ENCODE data around the gene SYT1. TPM values are rescaled to one million over a fixed set of nuclear protein-coding genes. Genes with fewer than 3 reads are reported as not detected.

The SYT1 gene
- total and polyA plus RNA-seq, 2 experiments from 2014 or later, result 48.7 to 51.7 TPM

GRCh38 chr12:78914859-78915331 lies 50.3 kb downstream of the SYT1 start:
- no peaks in the 10 kb centered on the region for H3K9me3 Mint-ChIP-seq
- Histone ChIP-seq H3K79me2 (replicated peaks; ENCODE audit: insufficient read depth) (peaks cover 35% of the 10 kb centered on the region), H3K27ac (ENCODE audit: low read depth) (0 out of 2 replicates have a peak overlapping the region, but pooled peaks have one; percentile 21), H3K4me2 (peak overlapping the region; percentile 41), H3K4me1 (ENCODE audit: insufficient read depth) (peaks cover 40% of the 10 kb centered on the region), H2AFZ (no peak overlapping the region), H3K4me3 (no peak overlapping the region), H3K36me3 (ENCODE audit: insufficient read depth) (no peaks in the 10 kb centered on the region), H3K9me2 (ENCODE audit: insufficient read depth) (no peaks in the 10 kb centered on the region), H4K20me1 (replicated peaks; ENCODE audit: insufficient read depth) (no peaks in the 10 kb centered on the region; the same call in 1 of the 2 replicates), H3F3A (replicated peaks; ENCODE audit: low read depth) (no peaks in the 10 kb centered on the region), H3K27me3 (ENCODE audit: insufficient read depth) (no peaks in the 10 kb centered on the region)
- ATAC-seq (peak; percentile 83), DNase-seq (ENCODE audit: low spot score) (peak; percentile 89)
- no peaks in the 10 kb centered on the region for H3K36me3 Mint-ChIP-seq (ENCODE audit: low read depth)
- TF ChIP-seq STAT1 (IDR thresholded peaks at IDR 0.05; ENCODE audit: unreplicated experiment) (no peak), CREB1 (CRISPR knock-in tag; IDR thresholded peaks at IDR 0.05; ENCODE audit: low read depth) (peak; percentile 58; the same call in 1 of the 2 replicates), NANOG (IDR thresholded peaks at IDR 0.05; ENCODE audit: borderline replicate concordance) (peak; percentile 74; the same call in 1 of the 2 replicates)
- H3K27ac Mint-ChIP-seq, result peak overlapping the region; percentile 92
- peak overlapping the region; percentile 50; the same call in 2 of the 3 replicates for H3K4me3 Mint-ChIP-seq
- H3K4me1 Mint-ChIP-seq, result peaks cover 35% of the 10 kb centered on the region
- no peaks in the 10 kb centered on the region for H3K27me3 Mint-ChIP-seq (ENCODE audit: insufficient read depth, low read depth, poor library complexity)

GRCh38 chr12:78916845-78917480 lies 52.4 kb downstream of the SYT1 start:
- Histone ChIP-seq H3K4me1 (ENCODE audit: insufficient read depth) (peaks cover 40% of the 10 kb centered on the region), H3K36me3 (ENCODE audit: insufficient read depth) (no peaks in the 10 kb centered on the region), H3K27ac (ENCODE audit: low read depth) (no peak overlapping the region), H3F3A (replicated peaks; ENCODE audit: low read depth) (no peaks in the 10 kb centered on the region), H2AFZ (no peak overlapping the region), H4K20me1 (replicated peaks; ENCODE audit: insufficient read depth) (no peaks in the 10 kb centered on the region; the same call in 1 of the 2 replicates), H3K27me3 (ENCODE audit: insufficient read depth) (no peaks in the 10 kb centered on the region), H3K4me3 (no peak overlapping the region), H3K4me2 (no peak overlapping the region), H3K79me2 (replicated peaks; ENCODE audit: insufficient read depth) (peaks cover 22% of the 10 kb centered on the region; the same call in 1 of the 2 replicates), H3K9me2 (ENCODE audit: insufficient read depth) (no peaks in the 10 kb centered on the region)
- Mint-ChIP-seq H3K4me1 (peaks cover 39% of the 10 kb centered on the region), H3K9me3 (no peaks in the 10 kb centered on the region), H3K36me3 (ENCODE audit: low read depth) (no peaks in the 10 kb centered on the region), H3K4me3 (no peak overlapping the region), H3K27me3 (ENCODE audit: insufficient read depth, low read depth, poor library complexity) (no peaks in the 10 kb centered on the region), H3K27ac (peak overlapping the region; percentile 94)
- peak; percentile 41 for ATAC-seq
- DNase-seq (ENCODE audit: low spot score), result peak; percentile 24
- no peak for TF ChIP-seq CTCF (conservative IDR thresholded peaks at IDR 0.05; ENCODE audit: low read depth in 2 of 2)
- TF ChIP-seq EZH2 (IDR thresholded peaks at IDR 0.05; ENCODE audit: low read depth, unreplicated experiment), result no peak
- TF ChIP-seq EZH2phosphoT487 (IDR thresholded peaks at IDR 0.05; ENCODE audit: unreplicated experiment), result no peak
- no peak for TF ChIP-seq REST (IDR thresholded peaks at IDR 0.05; ENCODE audit: unreplicated experiment)
- TF ChIP-seq ZNF114 (CRISPR knock-in tag; IDR thresholded peaks at IDR 0.05), result no peak
- no peak for TF ChIP-seq ETS1 (IDR thresholded peaks at IDR 0.05)
- TF ChIP-seq JUNB (IDR thresholded peaks at IDR 0.05; ENCODE audit: unreplicated experiment), result no peak
- no peak for TF ChIP-seq STAT1 (IDR thresholded peaks at IDR 0.05; ENCODE audit: unreplicated experiment)
- no peak for TF ChIP-seq ZNF331 (CRISPR knock-in tag; IDR thresholded peaks at IDR 0.05; ENCODE audit: low read depth)
- TF ChIP-seq POLR2AphosphoS5 (IDR thresholded peaks at IDR 0.05; ENCODE audit: low read depth), result no peak
- TF ChIP-seq CREB1 (CRISPR knock-in tag; IDR thresholded peaks at IDR 0.05; ENCODE audit: low read depth), result no peak
